A549 (cell line): Measurements from ENCODE around the gene CRYBG3.

Experiments used
- CHD4 ChIP-seq: fragments of 200-600 bp; sonication (generic); IDR thresholded peaks from 2 replicates; pipeline ENCODE4 v1.6.1; 2016; ENCODE audit warnings: antibody characterized with exemption, mild to moderate bottlenecking, borderline replicate concordance
- CTCF ChIP-seq: fragments of >200 bp; sonication (Bioruptor Twin); formaldehyde crosslinking; IDR thresholded peaks from 3 replicates; pipeline ENCODE4 v1.5.1; 2016
- EP300 ChIP-seq, 2 experiments: fragments of >200 bp; sonication (Bioruptor Twin); formaldehyde crosslinking; IDR thresholded peaks; 2 replicates in 1 of 2; 3 replicates in 1 of 2; pipeline ENCODE4 v1.6.1; 2016 to 2017
- HOXB13 ChIP-seq: fragments of 250-450 bp; sonication (Bioruptor Pico); IDR thresholded peaks from 2 replicates; pipeline ENCODE4 v1.5.0; 2020; ENCODE audit warnings: low read depth, mild to moderate bottlenecking, moderate library complexity
- JUN ChIP-seq, 2 experiments: fragments of >200 bp; sonication (Bioruptor Twin); formaldehyde crosslinking; IDR thresholded peaks; 2 replicates in 1 of 2; 3 replicates in 1 of 2; pipeline ENCODE4 v1.6.1; 2016 to 2017
- POLR2A ChIP-seq: IDR thresholded peaks from 2 replicates; pipeline ENCODE4 v1.6.1; 2012; ENCODE audit warnings: mild to moderate bottlenecking, low read length
- REST ChIP-seq: fragments of 200-600 bp; sonication (generic); IDR thresholded peaks from 2 replicates; pipeline ENCODE4 v1.6.1; 2016; ENCODE audit warnings: antibody characterized with exemption, mild to moderate bottlenecking, moderate library complexity

- TF ChIP-seq REST (no peak), CTCF (no peak), JUN (IDR thresholded peaks at IDR 0.05) (no peak), CHD4 (no peak), EP300 (IDR thresholded peaks at IDR 0.05) (no peak), HOXB13 (CRISPR knock-in tag) (no peak), POLR2A (no peak)
Observed at GRCh38 chr3:97930018-97930417, 108.2 kb downstream of the CRYBG3 start.
